MM.1S (cell line): ENCODE measurements around the gene CRMP1.

Source experiments
- DNase-seq: peaks from one replicate; pipeline ENCODE4 v3.0.0-alpha.2; 2015
- H2AFZ ChIP-seq: fragments of 300-600 bp; sonication (generic); 2 replicates; pipeline ENCODE4 v1.6.0; 2016; ENCODE audit warnings: antibody characterized with exemption, low read length
- H3F3A ChIP-seq: fragments of 300-600 bp; sonication (generic); 2 replicates; pipeline ENCODE4 v1.6.1; 2016; ENCODE audit warnings: mild to moderate bottlenecking, antibody characterized with exemption, low read length, moderate library complexity, mixed read lengths; ENCODE audit not compliant: insufficient read depth
- H3K27ac ChIP-seq: fragments of 300-600 bp; sonication (generic); 2 replicates; pipeline ENCODE4 v1.5.1; 2016; ENCODE audit warnings: mild to moderate bottlenecking, low read length
- H3K27me3 ChIP-seq: fragments of 300-600 bp; sonication (generic); replicated peaks from 2 replicates; pipeline ENCODE4 v1.6.0; 2016; ENCODE audit warnings: low read length; ENCODE audit not compliant: insufficient read depth
- H3K36me3 ChIP-seq: fragments of 300-600 bp; sonication (generic); replicated peaks from 2 replicates; pipeline ENCODE4 v1.6.1; 2016; ENCODE audit warnings: mild to moderate bottlenecking, low read length, mixed read lengths; ENCODE audit not compliant: insufficient read depth
- H3K4me1 ChIP-seq: fragments of 300-600 bp; sonication (generic); 2 replicates; pipeline ENCODE4 v1.6.1; 2016; ENCODE audit warnings: low read length, mixed read lengths
- H3K4me2 ChIP-seq: fragments of 300-600 bp; sonication (generic); 2 replicates; pipeline ENCODE4 v1.6.0; 2016; ENCODE audit warnings: low read depth, low read length
- H3K4me3 ChIP-seq: fragments of 300-600 bp; sonication (generic); 2 replicates; pipeline ENCODE4 v1.5.1; 2016; ENCODE audit warnings: low read length, mixed read lengths
- H3K79me2 ChIP-seq: fragments of 300-600 bp; sonication (generic); 2 replicates; pipeline ENCODE4 v1.6.1; 2016; ENCODE audit warnings: mixed run types, low read length, mixed read lengths
- H3K9ac ChIP-seq: fragments of 300-600 bp; sonication (generic); 2 replicates; pipeline ENCODE4 v1.6.1; 2016; ENCODE audit warnings: low read length, mixed read lengths
- H3K9me2 ChIP-seq: fragments of 300-600 bp; sonication (generic); replicated peaks from 2 replicates; pipeline ENCODE4 v1.6.1; 2016; ENCODE audit warnings: mild to moderate bottlenecking, low read length, mixed read lengths; ENCODE audit not compliant: insufficient read depth
- H3K9me3 ChIP-seq: fragments of 300-600 bp; sonication (generic); replicated peaks from 2 replicates; pipeline ENCODE4 v1.6.1; 2016; ENCODE audit warnings: mild to moderate bottlenecking, low read length, mixed read lengths; ENCODE audit not compliant: insufficient read depth
- H4K20me1 ChIP-seq: fragments of 300-600 bp; sonication (generic); 2 replicates; pipeline ENCODE4 v1.6.1; 2016; ENCODE audit warnings: mild to moderate bottlenecking, low read length, moderate library complexity, mixed read lengths; ENCODE audit not compliant: insufficient read depth
- EZH2 ChIP-seq: fragments of 300-600 bp; sonication (generic); optimal IDR thresholded peaks from 2 replicates; pipeline ENCODE3; 2017; ENCODE audit warnings: low read depth, mild to moderate bottlenecking, antibody characterized with exemption, low read length, mixed read lengths
- EZH2phosphoT487 ChIP-seq: fragments of 300-600 bp; sonication (generic); IDR thresholded peaks from 2 replicates; pipeline ENCODE4 v1.6.1; 2018; ENCODE audit warnings: antibody characterized with exemption, low read length
- TF ChIP-seq, protein P1 (sequence below): fragments of 300-600 bp; sonication (generic); IDR thresholded peaks from 2 replicates; pipeline ENCODE4 v1.5.1; 2016; ENCODE audit warnings: antibody characterized with exemption, low read length, mixed read lengths

CRMP1 gene

DNA sequence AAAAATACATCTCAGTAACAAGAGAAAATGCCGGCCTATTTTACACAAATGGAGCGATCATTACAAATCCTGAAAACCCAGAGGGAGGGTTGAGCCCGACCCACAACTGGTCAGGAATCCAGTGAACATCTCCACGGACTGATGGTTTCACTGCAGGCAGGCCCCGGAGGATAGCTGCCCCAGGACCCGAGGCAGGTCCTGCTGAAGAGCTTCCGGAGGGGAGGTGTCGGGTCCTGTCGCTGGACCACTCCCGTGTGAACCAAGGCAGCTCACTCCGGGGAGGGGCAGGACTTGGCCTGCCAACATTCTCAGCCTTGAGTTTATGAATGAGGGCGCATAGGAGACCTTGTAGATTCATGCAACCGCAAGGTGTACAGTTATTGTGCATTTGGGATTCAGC lies 4.8 kb upstream of the CRMP1 start:
- no peak for DNase-seq

DNA sequence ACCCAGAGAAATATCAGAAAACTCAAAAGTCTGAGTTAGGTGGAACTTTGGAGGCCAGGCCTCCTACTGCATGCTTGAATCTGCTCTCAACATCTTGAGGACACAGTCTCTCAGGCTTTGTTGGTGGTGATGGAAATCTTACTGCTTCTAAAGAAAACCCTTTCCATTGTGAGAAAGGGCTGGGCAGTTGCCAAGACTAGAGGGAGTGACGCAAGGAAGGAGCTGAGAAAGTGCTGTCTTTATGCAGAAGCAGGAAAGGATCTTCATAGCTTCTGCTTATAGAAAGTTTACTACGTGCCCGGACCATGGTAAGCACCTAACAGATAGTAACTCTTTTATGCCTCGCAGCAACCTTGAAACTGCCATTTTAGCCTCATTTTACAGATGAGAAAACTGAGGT lies 2.4 kb upstream of the CRMP1 start:
- no peaks in the 10 kb centered on the region for H3K36me3 ChIP-seq
- H3K27ac ChIP-seq = no peak overlapping the region
- H3K4me1 ChIP-seq = no peaks in the 10 kb centered on the region
- H3K79me2 ChIP-seq = no peaks in the 10 kb centered on the region
- no peak overlapping the region for H3K9ac ChIP-seq
- DNase-seq = no peak
- H3K9me2 ChIP-seq = no peaks in the 10 kb centered on the region; the same call in 1 of the 2 replicates
- H3K4me3 ChIP-seq = no peak overlapping the region
- no peak overlapping the region for H3K4me2 ChIP-seq
- peaks cover 30% of the 10 kb centered on the region for H3K27me3 ChIP-seq
- no peaks in the 10 kb centered on the region for H3K9me3 ChIP-seq
- no peaks in the 10 kb centered on the region for H3F3A ChIP-seq
- no peaks in the 10 kb centered on the region for H4K20me1 ChIP-seq
- no peak for TF ChIP-seq EZH2phosphoT487
- TF ChIP-seq EZH2 = no peak
- H2AFZ ChIP-seq = no peak overlapping the region

More for the DNA sequence above, 4.8 kb upstream of the CRMP1 start:
- Histone ChIP-seq H3K4me2 (no peak overlapping the region), H3K9ac (no peak overlapping the region), H4K20me1 (no peaks in the 10 kb centered on the region), H3K9me2 (no peaks in the 10 kb centered on the region; the same call in 1 of the 2 replicates), H3K36me3 (no peaks in the 10 kb centered on the region), H3K27me3 (peaks cover 25% of the 10 kb centered on the region; the same call in 1 of the 2 replicates), H3K4me1 (no peaks in the 10 kb centered on the region), H3K4me3 (no peak overlapping the region), H3K27ac (no peak overlapping the region), H2AFZ (no peak overlapping the region), H3K9me3 (no peaks in the 10 kb centered on the region), H3K79me2 (no peaks in the 10 kb centered on the region), H3F3A (no peaks in the 10 kb centered on the region)
- TF ChIP-seq EZH2phosphoT487 (no peak), EZH2 (no peak)
- TF ChIP-seq, protein P1, sequence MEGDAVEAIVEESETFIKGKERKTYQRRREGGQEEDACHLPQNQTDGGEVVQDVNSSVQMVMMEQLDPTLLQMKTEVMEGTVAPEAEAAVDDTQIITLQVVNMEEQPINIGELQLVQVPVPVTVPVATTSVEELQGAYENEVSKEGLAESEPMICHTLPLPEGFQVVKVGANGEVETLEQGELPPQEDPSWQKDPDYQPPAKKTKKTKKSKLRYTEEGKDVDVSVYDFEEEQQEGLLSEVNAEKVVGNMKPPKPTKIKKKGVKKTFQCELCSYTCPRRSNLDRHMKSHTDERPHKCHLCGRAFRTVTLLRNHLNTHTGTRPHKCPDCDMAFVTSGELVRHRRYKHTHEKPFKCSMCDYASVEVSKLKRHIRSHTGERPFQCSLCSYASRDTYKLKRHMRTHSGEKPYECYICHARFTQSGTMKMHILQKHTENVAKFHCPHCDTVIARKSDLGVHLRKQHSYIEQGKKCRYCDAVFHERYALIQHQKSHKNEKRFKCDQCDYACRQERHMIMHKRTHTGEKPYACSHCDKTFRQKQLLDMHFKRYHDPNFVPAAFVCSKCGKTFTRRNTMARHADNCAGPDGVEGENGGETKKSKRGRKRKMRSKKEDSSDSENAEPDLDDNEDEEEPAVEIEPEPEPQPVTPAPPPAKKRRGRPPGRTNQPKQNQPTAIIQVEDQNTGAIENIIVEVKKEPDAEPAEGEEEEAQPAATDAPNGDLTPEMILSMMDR = no peak

- Histone ChIP-seq H3K9me3 (no peaks in the 10 kb centered on the region), H3K79me2 (no peaks in the 10 kb centered on the region), H2AFZ (no peak overlapping the region), H3F3A (no peaks in the 10 kb centered on the region), H3K9me2 (no peaks in the 10 kb centered on the region; the same call in 1 of the 2 replicates), H3K27me3 (peaks cover 38% of the 10 kb centered on the region), H3K27ac (no peak overlapping the region), H3K4me3 (no peak overlapping the region), H3K4me2 (no peak overlapping the region), H4K20me1 (no peaks in the 10 kb centered on the region), H3K4me1 (no peaks in the 10 kb centered on the region), H3K36me3 (no peaks in the 10 kb centered on the region), H3K9ac (no peak overlapping the region)
- DNase-seq = no peak
- TF ChIP-seq EZH2phosphoT487 (no peak), EZH2 (no peak)
- TF ChIP-seq, protein P1 = no peak
Observed at GRCh38 chr4:5894266-5894665, 1.4 kb upstream of the CRMP1 start.

DNA sequence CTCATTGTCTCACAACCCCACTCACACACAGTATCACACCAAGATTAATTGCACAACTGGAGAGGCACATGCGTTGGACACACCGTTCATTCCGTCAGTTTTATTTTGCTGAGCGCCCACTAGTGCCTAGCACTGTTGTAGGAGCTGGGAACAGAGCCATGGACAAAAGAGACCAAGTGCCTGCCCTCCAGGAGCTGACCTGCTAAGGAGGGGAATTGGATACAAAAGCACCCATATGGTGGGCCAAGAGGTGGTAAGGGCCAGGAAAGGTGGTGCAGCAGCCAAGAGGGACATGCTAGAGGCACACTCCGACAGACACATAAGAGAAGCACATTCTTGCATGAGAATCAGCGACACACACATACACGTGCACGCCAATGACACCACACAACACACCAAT lies 705 bp upstream of the CRMP1 start:
- Histone ChIP-seq H3K9me2 (no peaks in the 10 kb centered on the region; the same call in 1 of the 2 replicates), H3K79me2 (no peaks in the 10 kb centered on the region), H2AFZ (no peak overlapping the region), H4K20me1 (no peaks in the 10 kb centered on the region), H3F3A (no peaks in the 10 kb centered on the region), H3K9me3 (no peaks in the 10 kb centered on the region), H3K9ac (no peak overlapping the region), H3K27ac (no peak overlapping the region), H3K36me3 (no peaks in the 10 kb centered on the region), H3K4me1 (no peaks in the 10 kb centered on the region), H3K4me3 (no peak overlapping the region), H3K4me2 (no peak overlapping the region), H3K27me3 (peaks cover 42% of the 10 kb centered on the region)
- DNase-seq = no peak
- TF ChIP-seq EZH2 (no peak), EZH2phosphoT487 (no peak)
- TF ChIP-seq, protein P1 = no peak
